Bronchial epithelial cell (primary cell): ENCODE results near the gene AMIGO1. TPM values are rescaled to one million over a fixed set of nuclear protein-coding genes. Genes with fewer than 3 reads are reported as not detected.

Experiments
- DNase-seq: peaks from one replicate; pipeline ENCODE4 v3.0.0-alpha.2; 2010; ENCODE audit warnings: low read depth
- FAIRE-seq: peaks from 2 replicates; lab custom pipeline; 2011; peaks lifted over from hg19 to GRCh38; lab: Jason Lieb, UNC
- H3K27me3 ChIP-seq: 2 replicates; pipeline ENCODE4 v1.5.1; 2011; ENCODE audit warnings: low read length; ENCODE audit not compliant: control insufficient read depth, insufficient read depth
- H3K36me3 ChIP-seq: 2 replicates; pipeline ENCODE4 v1.5.1; 2011; ENCODE audit warnings: low read length; ENCODE audit not compliant: control insufficient read depth, insufficient read depth
- H3K4me3 ChIP-seq: 2 replicates; pipeline ENCODE4 v1.5.1; 2011; ENCODE audit warnings: mild to moderate bottlenecking, low read depth, low read length, control low read depth
- CTCF ChIP-seq: IDR thresholded peaks from 2 replicates; pipeline ENCODE4 v1.5.1; 2011; ENCODE audit warnings: mild to moderate bottlenecking, moderate library complexity, low read length, control low read depth, inconsistent platforms; ENCODE audit not compliant: insufficient read depth, severe bottlenecking
- total RNA-seq: library from RNA; depleted of rRNA; stranded (reverse); fragments of >200 nt; gene quantifications from 2 replicates; pipeline ENCODE4 v1.2.1, GENCODE V29; 2014

Gene AMIGO1
- total RNA-seq, 1 donor from 2014 or later, result 0.26 TPM

GRCh38 chr1:109482791-109483671 lies 26.5 kb downstream of the AMIGO1 start:
- peaks cover 6% of the 10 kb centered on the region for H3K36me3 ChIP-seq
- FAIRE-seq, result no peak
- H3K27me3 ChIP-seq, result peaks cover 10% of the 10 kb centered on the region
- DNase-seq, result no peak
- H3K4me3 ChIP-seq, result peak overlapping the region; percentile 30
- no peak for TF ChIP-seq CTCF

- Histone ChIP-seq H3K36me3 (peaks cover 4% of the 10 kb centered on the region), H3K4me3 (no peak overlapping the region), H3K27me3 (peaks cover 10% of the 10 kb centered on the region)
- FAIRE-seq, result no peak
- no peak for DNase-seq
- no peak for TF ChIP-seq CTCF
Measured at GRCh38 chr1:109482242-109482641, 27.3 kb downstream of the AMIGO1 start.

GRCh38 chr1:109481646-109482045 lies 27.9 kb downstream of the AMIGO1 start:
- DNase-seq (no peak), FAIRE-seq (no peak)
- H3K27me3 ChIP-seq, result peaks cover 10% of the 10 kb centered on the region
- H3K36me3 ChIP-seq, result peaks cover 2% of the 10 kb centered on the region
- no peak overlapping the region for H3K4me3 ChIP-seq
- no peak for TF ChIP-seq CTCF

- Histone ChIP-seq H3K27me3 (peaks cover 10% of the 10 kb centered on the region), H3K4me3 (no peak overlapping the region), H3K36me3 (no peaks in the 10 kb centered on the region)
- TF ChIP-seq CTCF, result no peak
- DNase-seq (no peak), FAIRE-seq (no peak)
Measured at GRCh38 chr1:109479901-109480300, 29.6 kb downstream of the AMIGO1 start.

GRCh38 chr1:109479311-109479710 lies 30.2 kb downstream of the AMIGO1 start:
- FAIRE-seq (no peak), DNase-seq (no peak)
- Histone ChIP-seq H3K27me3 (peaks cover 10% of the 10 kb centered on the region), H3K36me3 (no peaks in the 10 kb centered on the region), H3K4me3 (no peak overlapping the region)
- no peak for TF ChIP-seq CTCF

- DNase-seq (peak; percentile 52), FAIRE-seq (no peak)
- H3K27me3 ChIP-seq, result peaks cover 10% of the 10 kb centered on the region
- H3K36me3 ChIP-seq, result no peaks in the 10 kb centered on the region
- H3K4me3 ChIP-seq, result no peak overlapping the region
- peak; percentile 14 for TF ChIP-seq CTCF
Measured at GRCh38 chr1:109478806-109479205, 30.7 kb downstream of the AMIGO1 start.
